ENCODE data around the gene RANBP1. TPM values are rescaled to one million over a fixed set of nuclear protein-coding genes. Genes with fewer than 3 reads are reported as not detected.

Gene RANBP1
- total RNA-seq = 221 and 271 TPM in 2 replicates

GRCh38 chr22:20115691-20116375 is at the start of gene RANBP1:
TSS of gene RANBP1 (plus strand) at chr22:20116104. CDS start at chr22:20116185, 81 bp downstream.

GRCh38 chr22:20079745-20080444 is 36.0 kb upstream of the RANBP1 start, which contains the start of gene DGCR8:
TSS of gene DGCR8 (plus strand) at chr22:20080241. CDS start at chr22:20085964, 5,723 bp downstream.

GRCh38 chr22:20116951-20117632 is 1.2 kb downstream of the RANBP1 start, which contains the start of gene TRMT2A:
TSS of gene TRMT2A (minus strand) at chr22:20117226. CDS start at chr22:20116906, 320 bp downstream.

GRCh38 chr22:20131597-20131858 is 15.6 kb downstream of the RANBP1 start, which contains the start of gene ZDHHC8:
TSS of gene ZDHHC8 (plus strand) at chr22:20131804. CDS start at chr22:20131948, 144 bp downstream.

GRCh38 chr22:20150381-20151275 is 34.7 kb downstream of the RANBP1 start, which contains the start of gene CCDC188:
TSS of gene CCDC188 (minus strand) at chr22:20151055. CDS start at chr22:20150986, 69 bp downstream.

Small RNAs within 50 kb of the gene (small RNA-seq; reads per million reads assigned to genes)
- gene MIR6816 = 0.25 reads per million
- gene RF00017 = not detected
- not detected for gene RF00599

Other genes with a start within 250 kb of the RANBP1 start
- 86.4 and 136 TPM in 2 replicates for gene COMT, start 174.3 kb upstream of the RANBP1 start, total RNA-seq
- gene TXNRD2, start 174.3 kb upstream of the RANBP1 start, total RNA-seq = 20.9 and 31.3 TPM in 2 replicates
- gene ARVCF, start 99.3 kb upstream of the RANBP1 start, total RNA-seq = 2.6 and 3.3 TPM in 2 replicates
- gene TANGO2, start 95.0 kb upstream of the RANBP1 start, total RNA-seq = 28.7 and 31.5 TPM in 2 replicates
- gene DGCR8, start 35.9 kb upstream of the RANBP1 start, total RNA-seq = 17.6 and 30.1 TPM in 2 replicates
- 50.3 and 52.8 TPM in 2 replicates for gene TRMT2A, start 1.1 kb downstream of the RANBP1 start, total RNA-seq
- 9.6 and 14.9 TPM in 2 replicates for gene ZDHHC8, start 15.7 kb downstream of the RANBP1 start, total RNA-seq
- gene CCDC188, start 35.0 kb downstream of the RANBP1 start, total RNA-seq = 0.37 and 2.2 TPM in 2 replicates
- gene RTN4R, start 152.2 kb downstream of the RANBP1 start, total RNA-seq = 0.59 TPM in 1 of 2 replicates, not detected in the other
- 35.0 and 41.5 TPM in 2 replicates for gene DGCR6L, start 204.0 kb downstream of the RANBP1 start, total RNA-seq